CD4-positive, alpha-beta T cell treated with Interleukin-12 subunit alpha and Interleukin-12 subunit beta, for 1 hour (primary cell): ENCODE measurements around the gene SHB.
"Not testable (repeated sequence)": the region's sequence is repeated elsewhere in the genome, so short reads cannot be mapped to it uniquely, and the experiment has no call there.

Source experiments
- DNase-seq: peaks from one replicate; pipeline ENCODE4 v3.0.0-alpha.2; 2020

SHB gene

GRCh38 chr9:38062106-38062497 lies 6.9 kb downstream of the SHB start:
- DNase-seq, result no peak

- DNase-seq, result no peak
These were observed 7.6 kb downstream of the SHB start for GRCh38 chr9:38061326-38061977.

GRCh38 chr9:38060681-38061080 lies 8.3 kb downstream of the SHB start:
- DNase-seq, result no peak

- DNase-seq, result no peak
These were observed 9.6 kb downstream of the SHB start for GRCh38 chr9:38059233-38059936.

- DNase-seq, result no peak
These were observed 10.4 kb downstream of the SHB start for GRCh38 chr9:38058452-38059232.

- no peak for DNase-seq
These were observed 11.4 kb downstream of the SHB start for GRCh38 chr9:38057416-38058195.

- no peak for DNase-seq
These were observed 14.4 kb downstream of the SHB start for GRCh38 chr9:38054653-38055052.

- no peak for DNase-seq
These were observed 15.1 kb downstream of the SHB start for GRCh38 chr9:38053697-38054461.

GRCh38 chr9:38051780-38052546 lies 17.1 kb downstream of the SHB start:
- no peak for DNase-seq

GRCh38 chr9:38048316-38048969 lies 20.6 kb downstream of the SHB start:
- DNase-seq, result no peak

GRCh38 chr9:38047301-38048251 lies 21.5 kb downstream of the SHB start:
- no peak for DNase-seq

- no peak for DNase-seq
These were observed 22.2 kb downstream of the SHB start for GRCh38 chr9:38046661-38047300.

- DNase-seq, result not testable (repeated sequence)
These were observed 23.1 kb downstream of the SHB start for GRCh38 chr9:38045939-38046338.

- DNase-seq, result no peak
These were observed 24.3 kb downstream of the SHB start for GRCh38 chr9:38044706-38045105.

GRCh38 chr9:38043931-38044623 lies 24.9 kb downstream of the SHB start:
- no peak for DNase-seq

- DNase-seq, result no peak
These were observed 26.2 kb downstream of the SHB start for GRCh38 chr9:38042626-38043357.

GRCh38 chr9:38041564-38042243 lies 27.3 kb downstream of the SHB start:
- no peak for DNase-seq
